NCI-H1930 (cell line): ENCODE results near the gene CALY.

Experiments
- DNase-seq, 2 experiments: peaks; one replicate each; lab custom pipeline; 2025; lab: John Stamatoyannopoulos, UW

The CALY gene

DNA sequence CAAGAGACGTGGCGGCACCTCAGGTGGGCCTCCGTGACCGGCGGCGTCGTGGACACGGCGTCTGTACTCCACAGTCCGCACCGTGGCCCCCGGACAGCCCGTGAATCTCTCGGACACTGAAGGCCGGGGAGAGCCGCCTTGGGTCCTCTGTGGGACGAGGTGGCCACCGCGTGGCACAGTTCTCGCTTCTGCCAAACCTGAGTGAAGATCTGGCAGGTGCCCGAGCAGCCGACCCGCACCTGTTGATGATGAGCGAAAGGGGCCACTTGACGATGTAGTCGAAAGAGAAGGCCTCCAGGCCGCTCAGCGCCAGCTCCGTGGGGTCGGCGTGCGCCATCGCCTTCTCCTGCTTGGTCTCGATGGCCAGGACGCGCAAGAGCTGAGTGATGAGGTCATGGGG, 51.5 kb downstream of the CALY start:
- DNase-seq, result no peak

DNA sequence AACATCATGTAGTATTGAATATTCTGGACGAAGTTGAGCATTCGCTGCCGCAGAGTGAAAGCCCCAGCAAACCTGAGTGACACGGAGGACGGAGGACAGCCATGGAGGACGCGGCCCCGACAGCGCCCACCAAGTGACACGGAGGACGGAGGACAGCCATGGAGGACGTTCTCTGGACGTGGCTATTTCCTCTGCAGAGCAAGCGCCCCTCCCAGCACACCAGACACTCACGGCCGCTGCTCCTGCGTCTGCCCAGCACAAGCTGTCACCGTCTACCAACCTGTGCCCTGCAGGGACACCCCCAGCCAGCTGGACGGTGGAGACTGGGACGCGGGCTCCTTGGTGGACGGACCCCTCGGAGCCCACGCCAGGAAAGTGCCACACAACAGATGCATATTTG, 52.8 kb downstream of the CALY start:
- no peak for DNase-seq

GRCh38 chr10:133282846-133283390, 53.8 kb downstream of the CALY start:
- DNase-seq, result no peak

DNA sequence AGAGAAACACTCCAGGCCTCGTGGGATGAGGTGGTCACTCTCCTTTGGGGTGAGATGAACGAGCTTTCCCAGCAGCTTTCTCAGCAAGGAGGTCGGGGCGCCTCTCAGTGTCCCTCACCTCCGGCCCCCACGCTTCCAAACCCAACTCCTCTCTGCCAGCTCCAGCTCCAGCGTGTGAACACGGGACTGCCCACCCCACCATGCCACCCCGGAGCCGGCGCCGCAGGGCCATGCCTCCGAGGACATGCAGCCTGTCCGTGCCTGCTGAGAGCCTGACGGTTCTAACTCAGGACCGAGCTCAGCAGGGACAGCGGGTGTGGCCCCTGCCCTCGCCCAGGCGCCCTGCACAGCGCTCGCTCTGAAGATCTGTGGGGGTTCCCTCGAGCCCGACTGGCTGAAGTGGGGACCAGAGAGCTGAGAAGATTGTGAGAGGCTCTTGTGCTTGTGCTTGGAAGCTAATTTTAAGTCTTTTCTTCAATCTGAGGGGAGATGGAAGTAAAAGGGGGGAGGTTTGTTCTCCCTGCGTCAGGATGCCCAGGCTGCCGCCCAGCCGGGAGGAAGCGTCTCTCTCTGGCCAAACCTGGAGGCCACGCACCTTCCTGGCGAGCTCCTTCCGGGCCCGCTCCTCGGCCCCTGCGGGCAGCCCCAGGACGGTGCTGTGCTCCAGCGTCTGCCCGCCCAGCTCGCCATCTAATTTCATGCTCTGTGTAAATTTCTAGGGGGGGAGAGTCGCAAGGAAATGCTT, 54.9 kb downstream of the CALY start:
- no peak for DNase-seq

DNA sequence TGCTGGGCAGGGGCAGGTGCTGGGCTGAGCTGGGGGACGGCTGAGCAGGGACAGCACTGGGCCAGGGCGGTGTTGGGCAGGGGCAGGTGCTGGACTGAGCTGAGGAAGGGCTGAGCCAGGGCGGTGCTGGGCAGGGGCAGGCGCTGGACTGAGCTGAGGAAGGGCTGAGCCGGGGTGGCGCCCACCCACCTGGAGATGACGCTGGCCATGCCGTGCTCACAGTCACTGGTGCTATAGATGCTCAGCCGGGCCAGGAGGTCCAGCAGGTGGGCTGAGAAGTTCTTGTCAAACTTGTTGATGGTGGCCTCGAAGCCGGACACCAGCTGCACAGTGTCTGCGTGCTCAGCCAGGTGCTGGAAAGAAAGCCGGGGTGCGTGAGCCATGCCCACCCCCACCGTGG, 55.6 kb downstream of the CALY start:
- no peak for DNase-seq

- no peak for DNase-seq
Measured at GRCh38 chr10:133280391-133281059, 56.2 kb downstream of the CALY start.

DNA sequence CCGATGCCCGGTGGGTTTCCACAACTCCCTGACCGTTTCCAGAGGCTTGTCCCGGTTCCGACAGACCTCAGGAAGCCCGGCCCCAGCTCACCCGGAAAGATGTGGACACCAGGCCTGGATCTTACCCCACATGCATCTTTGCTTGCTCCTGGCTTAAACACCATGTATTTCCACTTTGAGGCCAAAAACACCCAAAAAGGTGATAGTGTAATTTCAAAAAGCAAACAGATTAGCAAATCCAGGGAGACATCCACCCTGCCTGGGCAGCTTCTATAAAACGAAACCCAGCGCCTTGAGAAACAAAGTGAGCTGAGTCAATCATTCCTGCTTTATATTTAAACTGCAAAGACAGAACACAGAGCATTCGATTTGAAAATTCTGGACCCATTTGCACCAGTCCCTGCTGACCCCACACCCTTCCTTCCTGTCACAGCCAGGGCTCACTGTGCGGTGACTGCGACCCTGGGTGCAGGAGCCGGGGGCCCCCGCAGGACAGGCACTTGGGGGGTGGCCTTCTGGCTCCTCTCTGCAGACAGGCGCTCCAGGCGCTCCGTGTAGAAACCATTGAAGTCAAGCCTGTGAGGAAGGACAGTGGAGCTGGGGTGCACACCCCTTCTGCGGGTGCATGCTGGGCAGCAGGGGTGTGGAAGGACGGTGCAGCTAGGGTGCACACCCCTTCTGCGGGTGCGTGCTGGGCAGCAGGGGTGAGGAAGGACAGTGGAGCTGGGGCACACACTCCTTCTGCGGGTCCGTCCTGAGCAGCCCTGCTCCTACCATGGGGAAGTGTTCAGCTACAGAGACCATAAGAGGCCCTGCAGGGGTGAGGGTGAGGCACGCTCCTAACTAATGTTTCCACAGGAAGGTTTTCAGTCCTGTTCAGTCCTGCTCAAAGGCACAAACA, 57.1 kb downstream of the CALY start:
- no peak for DNase-seq

DNA sequence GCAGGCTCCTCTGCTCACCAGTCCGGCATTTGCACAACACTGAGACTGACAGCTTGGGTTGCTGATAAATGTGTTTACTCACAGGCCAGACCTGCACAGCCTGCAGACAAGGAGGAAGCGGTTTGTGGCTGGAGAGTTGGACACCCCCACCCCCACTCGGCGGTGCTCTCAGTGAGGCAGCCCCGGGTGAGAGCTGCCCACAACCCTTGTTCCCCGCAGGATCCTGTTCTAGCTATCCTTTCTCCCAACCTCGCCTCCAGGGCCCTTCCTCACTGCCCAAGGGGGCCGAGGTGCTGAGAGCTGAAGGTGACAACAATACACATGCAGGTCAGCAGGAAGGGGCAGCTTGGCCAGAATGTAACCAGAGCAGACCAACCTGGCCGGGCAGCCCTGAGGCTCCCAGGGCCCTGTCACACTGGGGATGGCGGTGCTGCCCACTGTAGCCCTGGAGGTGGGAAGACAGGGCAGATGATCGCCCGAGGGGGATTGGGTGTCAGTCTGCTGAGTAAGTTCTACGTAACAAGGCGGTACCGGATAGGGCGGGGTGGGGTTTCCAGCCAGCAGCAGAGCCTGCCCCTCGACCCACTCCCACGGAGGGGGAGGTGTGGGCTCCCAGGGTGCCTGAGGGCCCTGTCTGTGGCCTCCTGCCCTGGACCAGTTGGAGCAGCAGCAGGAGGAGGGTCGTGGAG, 58.0 kb downstream of the CALY start:
- DNase-seq, result no peak

DNA sequence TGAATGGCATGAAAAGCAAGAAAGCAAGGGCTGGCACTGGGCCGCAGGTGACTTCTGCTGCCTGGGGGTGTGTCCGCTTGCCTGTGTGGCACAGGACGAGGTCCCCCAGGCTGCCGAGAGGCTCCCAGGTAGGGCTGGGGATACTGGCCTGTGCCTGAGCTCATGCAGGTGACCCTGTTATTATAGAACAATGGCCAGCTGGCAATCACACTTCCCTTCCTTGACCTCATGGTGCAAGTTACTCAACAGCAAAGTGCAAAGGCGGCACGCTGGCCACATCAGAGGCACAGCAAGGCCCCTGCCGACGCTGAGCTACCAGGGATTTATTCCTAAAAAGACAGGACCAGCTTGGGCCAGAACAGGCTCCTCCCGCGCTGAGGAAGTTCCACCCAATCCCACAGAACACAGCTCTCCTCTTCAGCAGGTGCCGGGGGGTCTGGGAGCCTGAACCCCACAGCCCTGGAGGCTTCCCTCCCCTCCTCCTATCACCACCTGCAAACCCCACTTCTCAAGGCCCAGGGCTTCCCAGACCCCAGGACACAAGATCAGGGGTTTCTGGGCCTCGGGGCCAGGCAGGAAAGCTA, 58.6 kb downstream of the CALY start:
- DNase-seq, result no peak

- DNase-seq, result no peak
Measured at GRCh38 chr10:133277277-133277992, 59.3 kb downstream of the CALY start.

- no peak for DNase-seq
Measured at GRCh38 chr10:133276435-133277201, 60.1 kb downstream of the CALY start, which contains the start of gene ADAM8. Gene ADAM8 (minus strand): TSS chr10:133276868. CDS start chr10:133276817, 51 bp downstream.

DNA sequence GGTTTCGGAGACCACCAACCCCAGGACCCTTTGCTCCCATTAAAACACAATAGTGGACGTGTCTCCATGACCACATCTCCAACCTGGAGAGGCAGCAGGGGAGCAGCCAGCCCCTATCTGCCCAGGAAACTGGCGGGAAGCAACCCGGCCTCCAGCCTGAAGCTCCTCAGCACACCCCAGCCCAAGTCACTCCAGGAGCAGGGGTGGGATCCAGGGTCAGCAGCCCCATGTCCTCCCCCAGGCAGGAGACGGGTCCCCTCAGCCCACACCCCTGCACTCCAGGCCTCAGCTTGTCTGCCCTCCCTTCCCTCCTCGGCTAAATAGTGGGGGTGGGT, 60.6 kb downstream of the CALY start:
- no peak for DNase-seq

- DNase-seq, result no peak
Measured at GRCh38 chr10:133275684-133276092, 61.0 kb downstream of the CALY start.

DNA sequence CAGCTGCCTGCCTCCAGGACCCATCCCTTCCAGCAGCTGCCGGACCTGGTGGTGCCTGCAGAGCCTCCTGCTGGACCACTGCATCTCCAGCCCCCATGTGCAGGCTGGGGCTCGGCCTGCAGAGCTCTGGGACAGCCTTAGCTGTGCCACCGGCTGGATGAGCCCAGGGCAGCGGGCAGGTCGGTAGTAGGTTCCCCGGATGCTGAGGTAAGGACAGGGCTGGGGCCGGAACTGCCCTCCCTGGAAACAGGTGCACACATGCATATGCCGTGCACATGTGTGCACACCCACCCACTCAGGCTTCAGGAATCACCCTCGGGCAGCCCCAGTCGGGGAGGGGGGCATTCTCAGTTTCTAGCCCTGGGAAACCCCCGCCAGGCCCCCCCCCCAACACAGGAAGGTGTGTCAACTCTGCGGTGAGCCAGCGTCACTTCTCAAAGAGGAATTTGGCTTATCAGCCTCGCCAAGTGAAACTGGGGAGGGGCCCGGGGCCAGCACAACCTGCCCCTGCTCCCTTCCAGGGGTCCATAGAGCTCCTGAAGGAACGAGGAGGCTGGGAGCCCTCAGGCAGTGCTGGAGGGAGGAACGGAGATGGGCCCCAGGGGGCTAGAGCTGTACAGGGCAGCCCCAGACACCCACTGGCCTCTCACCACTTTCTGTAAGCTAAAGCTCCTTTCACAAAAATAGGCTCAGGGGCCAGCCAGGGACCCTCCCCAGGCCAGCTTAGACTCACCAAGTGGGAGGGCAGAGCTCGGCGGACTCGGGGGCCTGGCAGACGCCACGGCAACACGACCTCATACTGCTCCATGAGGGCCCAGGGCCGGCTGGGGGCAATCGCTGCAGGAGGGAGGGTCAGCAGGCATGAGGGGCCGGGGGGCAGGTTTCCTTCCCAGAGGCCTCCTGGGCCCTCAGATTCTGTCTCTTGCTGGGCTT, 61.7 kb downstream of the CALY start:
- no peak for DNase-seq
